ENCODE data around the gene SYT2. TPM values are rescaled to one million over a fixed set of nuclear protein-coding genes. Genes with fewer than 3 reads are reported as not detected.
A peak's percentile ranks its signal among the peaks of the same experiment; 100 is the strongest.

SYT2 gene
- total RNA-seq (2022): 0.07 and 0.09 TPM in 2 replicates
- Bru-seq, nascent RNA: percentile 11 among the genes with signal in this experiment
- percentile 15 among the genes with signal in this experiment for BruChase-seq, experiment 1, labeled RNA remaining after a 2-hour chase
- BruChase-seq, experiment 2, labeled RNA remaining after a 6-hour chase: percentile 17 among the genes with signal in this experiment
- long read RNA-seq, partial matches to known transcripts: 0 of 1 reads
- long read RNA-seq, other reads (novel, unspliced or antisense): 1 of 1 reads

DNA sequence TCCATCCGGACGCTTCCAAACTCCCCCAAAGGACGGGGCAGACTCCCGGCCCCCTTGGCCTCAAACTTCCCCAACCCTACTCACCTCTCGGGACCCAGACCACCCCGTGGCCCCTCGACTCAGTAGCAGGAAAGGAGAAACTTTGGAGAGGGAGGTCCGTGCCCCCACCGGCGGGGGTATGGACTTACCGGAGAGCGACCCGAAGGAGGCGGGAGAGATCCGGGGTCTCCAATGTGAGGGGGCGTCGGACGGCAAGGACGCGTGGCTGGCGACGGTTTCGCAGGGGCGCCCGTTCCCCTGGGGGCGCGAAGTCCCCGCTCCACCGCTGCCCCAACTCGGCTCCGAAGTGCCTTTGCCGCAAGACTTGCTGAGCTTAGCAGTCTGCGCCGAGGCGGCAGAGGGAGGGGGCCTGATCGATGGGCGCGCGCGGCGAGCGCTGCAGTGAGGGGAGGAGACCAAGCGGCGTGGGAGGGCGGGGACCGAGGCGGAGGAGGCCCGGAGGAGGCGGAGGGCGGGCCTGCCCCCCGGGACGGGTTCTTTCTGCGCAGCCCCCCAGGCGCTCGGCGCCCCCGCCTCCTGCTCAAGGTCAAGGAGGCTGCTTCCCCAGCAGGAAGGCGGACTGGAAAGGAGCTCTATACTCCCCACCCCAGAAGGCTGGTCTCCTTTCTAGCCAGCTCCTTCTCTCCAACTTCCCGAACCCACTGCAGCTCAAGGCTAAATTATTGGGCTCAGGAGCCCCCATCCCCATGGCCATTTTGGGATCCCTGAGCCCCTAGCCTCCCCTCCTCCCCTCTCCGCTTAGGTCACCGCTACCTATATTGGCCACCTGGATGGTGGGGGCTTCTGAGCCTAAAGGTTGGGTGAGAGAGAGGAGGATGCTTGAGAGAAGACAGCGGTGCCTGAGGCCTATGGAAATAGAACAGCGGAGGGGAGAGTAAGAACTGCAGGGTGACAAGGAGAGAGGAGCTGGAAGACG is at the start of gene SYT2:
TSS of gene SYT2 (minus strand) at position 385 of the 976 bp plus-strand sequence. CDS start 104,682 bp downstream, outside the sequence.
- H3K4me1 Mint-ChIP-seq (ENCODE audit: low read depth, unreplicated experiment): peaks cover 14% of the 10 kb centered on the region
- no peaks in the 10 kb centered on the region for H3K9me3 Mint-ChIP-seq (ENCODE audit: unreplicated experiment)
- Histone ChIP-seq H3K27me3 (replicated peaks; ENCODE audit: control insufficient read depth, insufficient read depth, low read length) (peaks cover 4% of the 10 kb centered on the region; the same call in 1 of the 2 replicates), H3K9me3 (no peaks in the 10 kb centered on the region), H3K4me1 (0 out of 2 replicates have a peak, but pooled peaks cover 10% of the 10 kb centered on the region), H3K36me3 (ENCODE audit: control insufficient read depth, insufficient read depth, low read length) (no peaks in the 10 kb centered on the region), H3K4me3 (ENCODE audit: low read depth, low read length) (peak within 1 kb of the TSS; percentile 33)
- ChIA-PET CTCF (interaction anchor here (0.7 to 1.3 kb wide), 3 partner anchors 9 to 253 kb away, joined by 3 read pairs; no protein-coding TSS in a partner anchor), POLR2A (interaction anchor here (0.6 kb wide), 1 partner anchor 37 kb away, joined by 5 read pairs; no protein-coding TSS in a partner anchor)
- H3K4me3 Mint-ChIP-seq (ENCODE audit: unreplicated experiment): peak within 1 kb of the TSS; percentile 71
- peak in 1 of 2 experiments; percentile 48 for DNase-seq
- TF ChIP-seq, protein P1, sequence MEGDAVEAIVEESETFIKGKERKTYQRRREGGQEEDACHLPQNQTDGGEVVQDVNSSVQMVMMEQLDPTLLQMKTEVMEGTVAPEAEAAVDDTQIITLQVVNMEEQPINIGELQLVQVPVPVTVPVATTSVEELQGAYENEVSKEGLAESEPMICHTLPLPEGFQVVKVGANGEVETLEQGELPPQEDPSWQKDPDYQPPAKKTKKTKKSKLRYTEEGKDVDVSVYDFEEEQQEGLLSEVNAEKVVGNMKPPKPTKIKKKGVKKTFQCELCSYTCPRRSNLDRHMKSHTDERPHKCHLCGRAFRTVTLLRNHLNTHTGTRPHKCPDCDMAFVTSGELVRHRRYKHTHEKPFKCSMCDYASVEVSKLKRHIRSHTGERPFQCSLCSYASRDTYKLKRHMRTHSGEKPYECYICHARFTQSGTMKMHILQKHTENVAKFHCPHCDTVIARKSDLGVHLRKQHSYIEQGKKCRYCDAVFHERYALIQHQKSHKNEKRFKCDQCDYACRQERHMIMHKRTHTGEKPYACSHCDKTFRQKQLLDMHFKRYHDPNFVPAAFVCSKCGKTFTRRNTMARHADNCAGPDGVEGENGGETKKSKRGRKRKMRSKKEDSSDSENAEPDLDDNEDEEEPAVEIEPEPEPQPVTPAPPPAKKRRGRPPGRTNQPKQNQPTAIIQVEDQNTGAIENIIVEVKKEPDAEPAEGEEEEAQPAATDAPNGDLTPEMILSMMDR (IDR thresholded peaks at IDR 0.05; ENCODE audit: insufficient read depth in 1 of 2, low read depth in 1 of 2, low read length in 1 of 2, severe bottlenecking in 1 of 2, unreplicated experiment in 1 of 2): no peak
- no peaks in the 10 kb centered on the region for H3K36me3 Mint-ChIP-seq (ENCODE audit: insufficient read depth, unreplicated experiment)
- peak within 1 kb of the TSS; percentile 42 for H3K27ac Mint-ChIP-seq (ENCODE audit: unreplicated experiment)
- no TSS peak for BruUV-seq (replicated peaks)
- intact Hi-C loops (cut with micrococcal nuclease; ENCODE audit: unreplicated experiment): loop anchor here (10.0 kb wide), 1 partner anchor 106 kb away; no protein-coding TSS in a partner anchor
- H3K27me3 Mint-ChIP-seq (ENCODE audit: insufficient read depth, unreplicated experiment): peaks cover 26% of the 10 kb centered on the region

DNA sequence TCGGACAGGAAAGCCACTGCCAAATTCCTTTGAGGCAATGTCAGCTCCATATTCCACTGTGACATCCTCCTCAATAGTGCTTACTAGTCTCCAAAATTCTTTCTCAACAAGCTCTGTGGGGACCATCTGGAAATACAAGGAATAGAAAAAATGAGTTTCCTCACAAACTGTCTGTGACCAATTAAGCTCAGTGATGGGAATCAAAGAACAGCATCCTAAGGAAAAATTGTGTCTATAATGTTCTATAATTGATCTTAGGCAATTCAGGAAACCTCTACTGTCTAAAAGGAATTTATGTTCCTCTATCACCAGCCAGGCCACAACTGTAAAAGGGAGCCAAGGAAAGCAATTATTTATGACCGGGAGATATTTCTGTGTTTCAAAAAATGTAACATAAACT is 46.1 kb upstream of the SYT2 start:
- no peak overlapping the region for H3K4me3 ChIP-seq (ENCODE audit: low read depth, low read length)
- no peaks in the 10 kb centered on the region for H3K27me3 ChIP-seq (replicated peaks; ENCODE audit: control insufficient read depth, insufficient read depth, low read length)
- BruUV-seq (replicated peaks): no TSS peak
- peaks cover 3% of the 10 kb centered on the region for H3K36me3 ChIP-seq (ENCODE audit: control insufficient read depth, insufficient read depth, low read length)
- no peaks in the 10 kb centered on the region for H3K4me1 ChIP-seq
- H3K36me3 Mint-ChIP-seq (ENCODE audit: insufficient read depth, unreplicated experiment): peaks cover 70% of the 10 kb centered on the region
- no peak for DNase-seq
- H3K4me1 Mint-ChIP-seq (ENCODE audit: low read depth, unreplicated experiment): no peaks in the 10 kb centered on the region
- H3K4me3 Mint-ChIP-seq (ENCODE audit: unreplicated experiment): no peak overlapping the region
- H3K27ac Mint-ChIP-seq (ENCODE audit: unreplicated experiment): no peak overlapping the region
- intact Hi-C loops (cut with micrococcal nuclease; ENCODE audit: unreplicated experiment): no loop called here
- ChIA-PET POLR2A (no interaction called here), CTCF (no interaction called here)
- H3K9me3 ChIP-seq: no peaks in the 10 kb centered on the region
- TF ChIP-seq, protein P1 (IDR thresholded peaks at IDR 0.05; ENCODE audit: insufficient read depth in 1 of 2, low read depth in 1 of 2, low read length in 1 of 2, severe bottlenecking in 1 of 2, unreplicated experiment in 1 of 2): no peak
- H3K9me3 Mint-ChIP-seq (ENCODE audit: unreplicated experiment): no peaks in the 10 kb centered on the region
- no peaks in the 10 kb centered on the region for H3K27me3 Mint-ChIP-seq (ENCODE audit: insufficient read depth, unreplicated experiment)

DNA sequence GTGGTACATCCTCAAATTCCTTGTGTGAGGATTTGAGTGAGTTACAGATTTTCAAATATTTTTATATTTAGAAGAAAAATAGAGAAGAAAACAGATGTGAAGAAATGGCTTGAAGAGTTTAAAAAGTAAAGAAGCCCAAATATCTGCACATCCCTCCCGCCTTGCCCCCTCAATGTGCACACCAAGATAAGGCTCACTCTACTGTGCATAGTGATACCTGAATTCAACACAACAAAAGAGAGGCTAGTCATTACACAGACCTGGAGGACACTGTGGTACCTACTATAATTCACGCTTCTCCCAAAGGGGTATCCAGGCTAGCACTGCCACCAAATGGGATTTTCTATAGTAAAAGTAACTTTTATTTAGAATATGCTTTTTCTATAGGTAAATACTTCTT is 44.0 kb upstream of the SYT2 start:
- H3K36me3 Mint-ChIP-seq (ENCODE audit: insufficient read depth, unreplicated experiment): peaks cover 64% of the 10 kb centered on the region

More for the DNA sequence above, 44.0 kb upstream of the SYT2 start:
- TF ChIP-seq, protein P1 (IDR thresholded peaks at IDR 0.05; ENCODE audit: insufficient read depth in 1 of 2, low read depth in 1 of 2, low read length in 1 of 2, severe bottlenecking in 1 of 2, unreplicated experiment in 1 of 2): no peak
- intact Hi-C loops (cut with micrococcal nuclease; ENCODE audit: unreplicated experiment): loop anchor here (5.0 kb wide), 1 partner anchor 108 kb away; no protein-coding TSS in a partner anchor
- CTCF ChIA-PET: no interaction called here
- Mint-ChIP-seq H3K27ac (ENCODE audit: unreplicated experiment) (no peak overlapping the region), H3K9me3 (ENCODE audit: unreplicated experiment) (no peaks in the 10 kb centered on the region), H3K27me3 (ENCODE audit: insufficient read depth, unreplicated experiment) (no peaks in the 10 kb centered on the region), H3K4me1 (ENCODE audit: low read depth, unreplicated experiment) (no peaks in the 10 kb centered on the region), H3K4me3 (ENCODE audit: unreplicated experiment) (no peak overlapping the region)
- Histone ChIP-seq H3K27me3 (replicated peaks; ENCODE audit: control insufficient read depth, insufficient read depth, low read length) (no peaks in the 10 kb centered on the region), H3K4me1 (no peaks in the 10 kb centered on the region), H3K4me3 (ENCODE audit: low read depth, low read length) (no peak overlapping the region), H3K9me3 (no peaks in the 10 kb centered on the region), H3K36me3 (ENCODE audit: control insufficient read depth, insufficient read depth, low read length) (peaks cover 2% of the 10 kb centered on the region)
- DNase-seq: no peak
- POLR2A ChIA-PET: no interaction called here
- BruUV-seq (replicated peaks): no TSS peak
